Progenitor cell of endocrine pancreas (in vitro differentiated cells): ENCODE data around the gene MIGA2. TPM values are rescaled to one million over a fixed set of nuclear protein-coding genes. Genes with fewer than 3 reads are reported as not detected.

Experiments
- DNase-seq: peaks from one replicate; pipeline ENCODE4 v3.0.0; 2021; ENCODE audit warnings: low spot score; ENCODE audit not compliant: unreplicated experiment
- H3K27ac Mint-ChIP-seq: 2 replicates; pipeline ENCODE4 v1.8.0; 2021; ENCODE audit warnings: mild to moderate bottlenecking, moderate library complexity, mixed read lengths
- H3K27me3 Mint-ChIP-seq: 2 replicates; pipeline ENCODE4 v1.8.0; 2021; ENCODE audit warnings: mixed read lengths
- H3K36me3 Mint-ChIP-seq: 2 replicates; pipeline ENCODE4 v1.8.0; 2022; ENCODE audit warnings: mixed read lengths; ENCODE audit not compliant: insufficient read depth
- H3K4me1 Mint-ChIP-seq: 2 replicates; pipeline ENCODE4 v1.8.0; 2021; ENCODE audit warnings: low read depth, mixed read lengths
- H3K4me3 Mint-ChIP-seq: 2 replicates; pipeline ENCODE4 v1.8.0; 2021; ENCODE audit warnings: low read depth, mild to moderate bottlenecking, moderate library complexity, mixed read lengths
- H3K9me3 Mint-ChIP-seq: 2 replicates; pipeline ENCODE4 v1.8.0; 2021; ENCODE audit warnings: low read depth, mixed read lengths
- CTCF ChIP-seq: fragments of 200-600 bp; sonication (generic); IDR thresholded peaks from one replicate; pipeline ENCODE4 v1.5.0; 2021; ENCODE audit warnings: antibody characterized with exemption, mild to moderate bottlenecking; ENCODE audit not compliant: unreplicated experiment
- total RNA-seq: library from RNA; stranded (reverse); gene quantifications from 2 replicates; pipeline ENCODE4 v1.2.1, GENCODE V29; 2021

MIGA2 gene
- total RNA-seq, 1 donor from 2014 or later = 45.4 TPM

- H3K4me3 Mint-ChIP-seq = no peak overlapping the region
- peaks cover 8% of the 10 kb centered on the region for H3K36me3 Mint-ChIP-seq
- DNase-seq = no peak
- H3K9me3 Mint-ChIP-seq = no peaks in the 10 kb centered on the region
- no peak overlapping the region for H3K27ac Mint-ChIP-seq
- TF ChIP-seq CTCF = no peak
- no peaks in the 10 kb centered on the region for H3K4me1 Mint-ChIP-seq
- H3K27me3 Mint-ChIP-seq = no peaks in the 10 kb centered on the region
Observed at GRCh38 chr9:129014608-129015007, 21.8 kb upstream of the MIGA2 start.

- Mint-ChIP-seq H3K27me3 (no peaks in the 10 kb centered on the region), H3K9me3 (no peaks in the 10 kb centered on the region), H3K36me3 (peaks cover 6% of the 10 kb centered on the region), H3K27ac (peak overlapping the region; percentile 67), H3K4me3 (no peak overlapping the region), H3K4me1 (peaks cover 24% of the 10 kb centered on the region)
- TF ChIP-seq CTCF = no peak
- DNase-seq = no peak
Observed at GRCh38 chr9:129021091-129021490, 15.3 kb upstream of the MIGA2 start.

- Mint-ChIP-seq H3K27me3 (no peaks in the 10 kb centered on the region), H3K4me1 (peaks cover 29% of the 10 kb centered on the region), H3K36me3 (peaks cover 6% of the 10 kb centered on the region), H3K27ac (peak overlapping the region; percentile 57), H3K4me3 (no peak overlapping the region), H3K9me3 (no peaks in the 10 kb centered on the region)
- TF ChIP-seq CTCF = no peak
- no peak for DNase-seq
Observed at GRCh38 chr9:129022037-129022436, 14.4 kb upstream of the MIGA2 start.

- DNase-seq = no peak
- Mint-ChIP-seq H3K36me3 (peaks cover 6% of the 10 kb centered on the region), H3K4me1 (peaks cover 32% of the 10 kb centered on the region), H3K4me3 (peak overlapping the region; percentile 19), H3K9me3 (no peaks in the 10 kb centered on the region), H3K27ac (peak overlapping the region; percentile 90), H3K27me3 (no peaks in the 10 kb centered on the region)
- TF ChIP-seq CTCF = no peak
Observed at GRCh38 chr9:129023036-129023907, 13.2 kb upstream of the MIGA2 start.

GRCh38 chr9:129023908-129024233 is 12.6 kb upstream of the MIGA2 start:
- Mint-ChIP-seq H3K27ac (peak overlapping the region; percentile 69), H3K4me3 (no peak overlapping the region)

More at GRCh38 chr9:129023908-129024233, 12.6 kb upstream of the MIGA2 start:
- no peak for TF ChIP-seq CTCF
- Mint-ChIP-seq H3K27me3 (no peaks in the 10 kb centered on the region), H3K9me3 (no peaks in the 10 kb centered on the region), H3K36me3 (peaks cover 5% of the 10 kb centered on the region), H3K4me1 (peaks cover 32% of the 10 kb centered on the region)
- DNase-seq = no peak
